GM12878 (cell line): ENCODE measurements around the gene CWF19L1. TPM values are rescaled to one million over a fixed set of nuclear protein-coding genes. Genes with fewer than 3 reads are reported as not detected.

Source experiments
- ATAC-seq: fragments of 200-7000 bp; cut with Tn5 transposase; 3 replicates; pipeline ENCODE4 v1.9.1; 2020; ENCODE audit warnings: mild to moderate bottlenecking, moderate library complexity
- BruUV-seq: library from RNA; stranded (reverse); fragments of 400-500 nt; replicated peaks from 2 replicates; lab custom pipeline; 2021; lab: Mats Ljungman, UMichigan
- CTCF ChIA-PET: fragments of 300-600 bp; sonication (Branson Sonifier 250); formaldehyde crosslinking; extraction: SDS; loops from one replicate; lab custom pipeline; 2021; ENCODE audit warnings: inconsistent platforms; lab: Yijun Ruan, JAX
- POLR2A ChIA-PET: fragments of 350-600 bp; formaldehyde crosslinking; extraction: SDS; loops from one replicate; lab custom pipeline; 2021; ENCODE audit warnings: inconsistent platforms; lab: Charles Lee
- RAD21 ChIA-PET: fragments of 300-600 bp; sonication (Branson Sonifier 250); formaldehyde crosslinking; loops from one replicate; lab custom pipeline; 2023; ENCODE audit warnings: antibody characterized with exemption; ENCODE audit not compliant: unreplicated experiment; lab: Charles Lee
- SMC1A ChIA-PET: fragments of 300-600 bp; sonication (Branson Sonifier 250); formaldehyde crosslinking; loops from one replicate; lab custom pipeline; 2023; ENCODE audit not compliant: unreplicated experiment, uncharacterized antibody; lab: Charles Lee
- DNase-seq: peaks from one replicate; pipeline ENCODE4 v3.0.0-alpha.2; 2011; ENCODE audit warnings: low read depth, low spot score
- FAIRE-seq: peaks from 3 replicates; lab custom pipeline; 2011; peaks lifted over from hg19 to GRCh38; lab: Jason Lieb, UNC
- H2AFZ ChIP-seq: 2 replicates; pipeline ENCODE4 v1.6.0; 2011; ENCODE audit warnings: low read depth, low read length, control low read depth; ENCODE audit not compliant: control insufficient read depth
- H3K27ac ChIP-seq: 2 replicates; pipeline ENCODE4 v1.5.1; 2011; ENCODE audit warnings: control low read depth; ENCODE audit not compliant: control insufficient read depth, insufficient read depth
- H3K27me3 ChIP-seq, 2 experiments: replicated peaks in 1 of 2; 2 replicates each; pipeline versions ENCODE4 v1.6.0 to v1.6.1; 2011; ENCODE audit warnings: low read length in 1 of 2; ENCODE audit not compliant: control insufficient read depth in 2 of 2, insufficient read depth in 2 of 2
- H3K36me3 ChIP-seq, 2 experiments: 2 replicates each; pipeline ENCODE4 v1.5.1; 2011; ENCODE audit warnings: low read length in 1 of 2; ENCODE audit not compliant: control insufficient read depth in 2 of 2, insufficient read depth in 2 of 2
- H3K4me1 ChIP-seq: 2 replicates; pipeline ENCODE4 v1.6.1; 2011; ENCODE audit warnings: mild to moderate bottlenecking, low read length, moderate library complexity, mixed read lengths; ENCODE audit not compliant: control insufficient read depth, insufficient read depth
- H3K4me2 ChIP-seq: 2 replicates; pipeline ENCODE4 v1.6.0; 2011; ENCODE audit warnings: control low read depth; ENCODE audit not compliant: control insufficient read depth, insufficient read depth
- H3K4me3 ChIP-seq: fragments of 200-600 bp; sonication (generic); 2 replicates; pipeline ENCODE4 v1.5.1; 2016
- H3K79me2 ChIP-seq: 2 replicates; pipeline ENCODE4 v1.6.0; 2011; ENCODE audit warnings: low read length; ENCODE audit not compliant: control insufficient read depth, insufficient read depth
- H3K9ac ChIP-seq: 2 replicates; pipeline ENCODE4 v1.8.0; 2011; ENCODE audit warnings: low read length, control low read depth, mixed read lengths; ENCODE audit not compliant: control insufficient read depth, insufficient read depth
- H3K9me3 ChIP-seq: replicated peaks from 3 replicates; pipeline ENCODE4 v1.5.1; 2011; ENCODE audit warnings: mild to moderate bottlenecking, low read length; ENCODE audit not compliant: control insufficient read depth, insufficient read depth
- H4K20me1 ChIP-seq: 2 replicates; pipeline ENCODE4 v1.6.0; 2011; ENCODE audit not compliant: control insufficient read depth, insufficient read depth
- ATF3 ChIP-seq: IDR thresholded peaks from 2 replicates; pipeline ENCODE4 v1.6.1; 2011; ENCODE audit warnings: low read depth, mild to moderate bottlenecking, low read length, moderate library complexity, borderline replicate concordance; ENCODE audit errors: extremely low read depth
- CHD2 ChIP-seq: IDR thresholded peaks from 2 replicates; pipeline ENCODE4 v1.6.1; 2011; ENCODE audit warnings: low read depth, low read length, improper control_type of control experiment, borderline replicate concordance
- HDAC2 ChIP-seq: fragments of 200-600 bp; sonication (generic); IDR thresholded peaks from 2 replicates; pipeline ENCODE4 v1.6.1; 2017
- IKZF2 ChIP-seq, 2 experiments: fragments of 450-650 bp; IDR thresholded peaks; 2 replicates each; pipeline ENCODE4 v1.6.1; 2017; ENCODE audit warnings: mild to moderate bottlenecking in 2 of 2, moderate library complexity in 2 of 2
- KDM1A ChIP-seq: fragments of 200-600 bp; sonication (generic); IDR thresholded peaks from 2 replicates; pipeline ENCODE4 v1.6.1; 2016; ENCODE audit warnings: borderline replicate concordance
- MLLT1 ChIP-seq: fragments of 450-650 bp; IDR thresholded peaks from 2 replicates; pipeline ENCODE4 v1.6.1; 2016; ENCODE audit warnings: mild to moderate bottlenecking
- PML ChIP-seq: IDR thresholded peaks from 2 replicates; pipeline ENCODE4 v1.6.1; 2012; ENCODE audit warnings: low read length, inconsistent platforms
- POLR2A ChIP-seq: IDR thresholded peaks from 2 replicates; pipeline ENCODE4 v1.6.1; 2011; ENCODE audit warnings: low read depth, mild to moderate bottlenecking, low read length
- RELB ChIP-seq: fragments of 450-650 bp; IDR thresholded peaks from 2 replicates; pipeline ENCODE4 v1.6.1; 2017; ENCODE audit warnings: low read depth, mild to moderate bottlenecking, moderate library complexity
- RUNX3 ChIP-seq: IDR thresholded peaks from 2 replicates; pipeline ENCODE4 v1.6.1; 2012; ENCODE audit warnings: low read length, inconsistent platforms
- SRF ChIP-seq, 2 experiments: IDR thresholded peaks; 2 replicates each; pipeline ENCODE4 v1.6.1; 2011; ENCODE audit warnings: low read depth in 2 of 2, low read length in 2 of 2, mild to moderate bottlenecking in 1 of 2, moderate library complexity in 1 of 2
- ZBED1 ChIP-seq: IDR thresholded peaks from 2 replicates; pipeline ENCODE4 v1.6.1; 2016; ENCODE audit warnings: borderline replicate concordance
- ZBTB40 ChIP-seq: fragments of 450-650 bp; IDR thresholded peaks from 2 replicates; pipeline ENCODE4 v1.6.1; 2016; ENCODE audit warnings: mild to moderate bottlenecking, moderate library complexity, borderline replicate concordance
- ZNF274 ChIP-seq: IDR thresholded peaks from one replicate; pipeline ENCODE4 v1.8.0; 2011; ENCODE audit not compliant: insufficient read length, insufficient read depth
- WGBS: methylation state at CpG from one replicate; pipeline ENCODE4 v1.1.6; 2016; ENCODE audit warnings: low lambda C conversion rate; ENCODE audit not compliant: insufficient replicate concordance, insufficient coverage; ENCODE audit errors: missing lambda C conversion rate; 5-methylcytosine and 5-hydroxymethylcytosine counted together
- in situ Hi-C: fragments of 300-500 bp; cut with MboI; formaldehyde crosslinking; loops from 9 replicates; pipeline ENCODE4 v1.14.3; 2018; ENCODE audit warnings: mixed read lengths
- intact Hi-C: fragments of 100-400 bp; cut with micrococcal nuclease; formaldehyde crosslinking; loops from one replicate; pipeline ENCODE4 v1.14.2; 2022; ENCODE audit not compliant: unreplicated experiment
- polyA plus RNA-seq, 11 experiments: library from polyadenylated mRNA; depleted of rRNA in 4 of 11; unstranded in 6 of 11; stranded (reverse) in 5 of 11; fragments of >200 nt; fragmentation: Nextera tagmentation in 4 of 11; fragmentation: Illumina TruSeq in 1 of 11; extraction: Ambion mirVana in 4 of 11; extraction: Trizol in 1 of 11; gene quantifications; 1 replicate in 1 of 11; 2 replicates in 10 of 11; pipeline versions ENCODE4 v1.2.1 to v1.2.3, GENCODE V29; 2011 to 2016; ENCODE audit warnings: inconsistent platforms in 2 of 11, missing spikeins in 2 of 11, low read depth in 1 of 11
- total RNA-seq, 4 experiments: library from RNA; depleted of rRNA in 3 of 4; stranded (reverse); fragments of >200 nt in 3 of 4; fragmentation: Illumina TruSeq in 1 of 4; extraction: Trizol in 1 of 4; gene quantifications; 2 replicates each; pipeline versions ENCODE4 v1.2.1 to v1.2.3, GENCODE V29; 2013 to 2021

Gene CWF19L1
- total and polyA plus RNA-seq, 10 of the 15 experiments (the other 5 are each of a cell fraction or from before 2014, with no cell fraction given): 30.2 to 51.7 (median 38.1) TPM

GRCh38 chr10:100286051-100287033 lies 18.9 kb upstream of the CWF19L1 start, which contains the start of gene BLOC1S2:
Gene BLOC1S2 (minus strand): TSS chr10:100286680. CDS start chr10:100286659, 21 bp downstream.
- H3K9ac ChIP-seq: peak within 1 kb of the TSS; percentile 97
- BruUV-seq: TSS peak; percentile 96
- H2AFZ ChIP-seq: peak within 1 kb of the TSS; percentile 98
- ChIA-PET SMC1A (interaction anchor here (0.5 to 1.6 kb wide), 2 partner anchors 15 to 49 kb away, joined by 4 read pairs; no protein-coding TSS in a partner anchor), RAD21 (interaction anchor here (1.0 to 1.3 kb wide), 2 partner anchors 59 to 61 kb away, joined by 3 to 4 read pairs; partner anchors contain the start of gene SCD), CTCF (interaction anchor here (0.5 to 1.6 kb wide), 6 partner anchors 17 to 440 kb away, joined by 3 to 5 read pairs (median 3); no protein-coding TSS in a partner anchor), POLR2A (interaction anchor here (0.8 to 1.6 kb wide), 2 partner anchors 60 to 87 kb away, joined by 3 read pairs; partner anchors contain the start of gene SCD)
- peak within 1 kb of the TSS; percentile 92 for H3K4me3 ChIP-seq
- WGBS: under 1% methylated on average over 60 of the region's 63 CpGs
- no peaks in the 10 kb centered on the region for H3K27me3 ChIP-seq
- peaks cover 47% of the 10 kb centered on the region for H3K79me2 ChIP-seq
- DNase-seq: peak; percentile 61
- FAIRE-seq: peak; percentile 47
- intact Hi-C loops (loop anchor here (1.0 kb wide), 1 partner anchor 19 kb away; the partner anchor contains the start of gene CWF19L1), in situ Hi-C loops (no loop called here)
- ATAC-seq: peak; percentile 97
- H3K4me2 ChIP-seq: peak within 1 kb of the TSS; percentile 96
- H3K27ac ChIP-seq: peak within 1 kb of the TSS; percentile 92
- no peaks in the 10 kb centered on the region for H3K9me3 ChIP-seq
- peaks cover 8% of the 10 kb centered on the region; the same call in 1 of the 2 replicates for H3K4me1 ChIP-seq
- H4K20me1 ChIP-seq: no peaks in the 10 kb centered on the region
- peaks cover 0 to 7% of the 10 kb centered on the region in 2 experiments; a peak in 2 of 4 replicates for H3K36me3 ChIP-seq
- TF ChIP-seq KDM1A: no peak
- TF ChIP-seq ZNF274: no peak
- no peak for TF ChIP-seq CHD2
- peak; percentile 51 for TF ChIP-seq RELB
- 0 out of 2 replicates have a peak, but pooled peaks have one; percentile 42 for TF ChIP-seq PML
- 0 out of 2 replicates have a peak, but pooled peaks have one; percentile 20 for TF ChIP-seq ZBED1
- TF ChIP-seq IKZF2 (IDR thresholded peaks at IDR 0.05): peak; percentile 4 to 42; a peak in 1 of 4 replicates
- TF ChIP-seq POLR2A: peak; percentile 98
- TF ChIP-seq ATF3: no peak
- TF ChIP-seq MLLT1: 0 out of 2 replicates have a peak, but pooled peaks have one; percentile 62
- 0 out of 4 replicates have a peak, but pooled peaks of 1 of the 2 experiments have one; percentile 18 for TF ChIP-seq SRF (IDR thresholded peaks at IDR 0.05; ENCODE audit: low read depth in 2 of 2, low read length in 2 of 2)
- peak; percentile 52 for TF ChIP-seq RUNX3
- TF ChIP-seq HDAC2: no peak
- peak; percentile 64 for TF ChIP-seq ZBTB40
